GM19438 (cell line): ENCODE measurements around the gene CNR2.
A peak's percentile ranks its signal among the peaks of the same experiment; 100 is the strongest.
"Not testable (repeated sequence)": the region's sequence is repeated elsewhere in the genome, so short reads cannot be mapped to it uniquely, and the experiment has no call there.

Experiments used
- ATAC-seq: cut with Tn5 transposase; IDR thresholded peaks from one replicate; pipeline ENCODE4 v1.9.1; 2021; ENCODE audit warnings: low read depth; ENCODE audit not compliant: unreplicated experiment

The CNR2 gene

GRCh38 chr1:23913212-23913880 lies at the start of gene CNR2:
CNR2 (minus strand) TSS chr1:23913362; CDS start chr1:23875617, 37,745 bp downstream.
- ATAC-seq: no peak

- ATAC-seq: no peak
Observed at GRCh38 chr1:23960291-23961020, 47.3 kb upstream of the CNR2 start.

DNA sequence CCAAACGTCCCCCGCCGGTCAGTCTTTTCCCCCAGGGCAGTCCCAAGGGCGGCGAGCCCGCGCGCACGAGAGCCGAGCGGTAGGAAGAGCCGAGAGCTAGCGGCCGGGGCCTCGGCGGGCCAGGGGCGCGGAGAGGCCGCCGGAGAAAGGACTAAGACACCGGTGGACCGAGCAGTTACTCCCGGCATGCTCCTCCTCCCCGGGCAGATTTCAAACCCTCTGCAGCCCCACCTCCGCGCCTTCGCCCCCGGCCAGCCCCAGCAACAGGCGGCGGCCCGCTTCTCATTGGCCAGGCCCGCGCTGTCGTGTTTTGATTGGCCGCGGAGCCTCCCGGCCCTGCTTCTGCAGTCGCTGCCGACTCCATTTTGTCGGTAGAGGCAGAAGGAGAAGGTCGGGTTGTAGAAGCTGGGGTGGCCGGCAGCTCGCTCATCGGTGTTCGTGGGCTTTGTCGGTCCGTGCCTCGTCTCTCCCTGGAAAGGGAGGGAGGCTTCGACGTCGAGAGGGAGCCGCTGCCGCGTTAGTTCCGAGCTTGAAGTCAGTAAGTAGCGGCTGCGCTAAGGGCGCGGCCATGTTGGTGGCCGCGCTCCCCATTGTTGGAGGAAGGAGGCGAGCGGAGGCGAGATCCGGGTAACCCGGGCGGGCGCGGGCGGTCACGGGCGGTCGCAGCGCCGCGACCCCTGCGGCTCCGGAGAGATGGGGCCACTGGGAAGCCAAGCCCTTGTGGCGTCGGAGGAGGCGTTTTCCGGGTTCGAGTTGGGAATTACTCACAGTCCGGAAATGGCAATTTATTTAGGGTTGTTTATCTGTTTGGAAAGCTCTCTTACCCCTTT lies 46.5 kb upstream of the CNR2 start, which contains the start of gene PNRC2:
PNRC2 (plus strand) TSS at position 368 of the 830 bp plus-strand sequence. CDS start 1,630 bp downstream, outside the sequence.
- ATAC-seq: peak; percentile 75

- peak; percentile 64 for ATAC-seq
Observed at GRCh38 chr1:23958810-23959460, 45.8 kb upstream of the CNR2 start.

GRCh38 chr1:23958040-23958809 lies 45.1 kb upstream of the CNR2 start:
- ATAC-seq: not testable (repeated sequence)

- ATAC-seq: no peak
Observed at GRCh38 chr1:23957096-23957495, 43.9 kb upstream of the CNR2 start.

DNA sequence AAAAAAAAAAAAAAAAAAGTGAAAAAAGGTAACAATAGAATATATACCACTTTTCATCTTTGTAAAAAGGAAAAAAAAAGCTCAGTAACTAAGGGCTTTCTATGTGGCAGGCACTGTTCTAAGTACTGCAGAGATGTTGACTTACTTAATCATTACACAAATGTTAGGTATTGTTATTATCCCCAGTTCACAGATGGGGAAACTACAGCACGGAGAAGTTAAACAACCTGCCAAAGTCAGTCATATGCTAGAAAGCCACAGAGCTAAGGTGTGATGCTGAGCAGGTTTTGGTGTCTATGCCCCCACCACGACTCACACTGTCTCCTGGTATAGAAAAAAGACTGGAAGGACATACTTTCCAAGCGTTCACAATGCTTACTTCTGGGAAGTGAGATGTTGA lies 39.9 kb upstream of the CNR2 start:
- ATAC-seq: no peak

GRCh38 chr1:23947366-23947765 lies 34.2 kb upstream of the CNR2 start:
- no peak for ATAC-seq

GRCh38 chr1:23936481-23937176 lies 23.5 kb upstream of the CNR2 start:
- no peak for ATAC-seq

GRCh38 chr1:23931491-23931880 lies 18.3 kb upstream of the CNR2 start:
- ATAC-seq: no peak

DNA sequence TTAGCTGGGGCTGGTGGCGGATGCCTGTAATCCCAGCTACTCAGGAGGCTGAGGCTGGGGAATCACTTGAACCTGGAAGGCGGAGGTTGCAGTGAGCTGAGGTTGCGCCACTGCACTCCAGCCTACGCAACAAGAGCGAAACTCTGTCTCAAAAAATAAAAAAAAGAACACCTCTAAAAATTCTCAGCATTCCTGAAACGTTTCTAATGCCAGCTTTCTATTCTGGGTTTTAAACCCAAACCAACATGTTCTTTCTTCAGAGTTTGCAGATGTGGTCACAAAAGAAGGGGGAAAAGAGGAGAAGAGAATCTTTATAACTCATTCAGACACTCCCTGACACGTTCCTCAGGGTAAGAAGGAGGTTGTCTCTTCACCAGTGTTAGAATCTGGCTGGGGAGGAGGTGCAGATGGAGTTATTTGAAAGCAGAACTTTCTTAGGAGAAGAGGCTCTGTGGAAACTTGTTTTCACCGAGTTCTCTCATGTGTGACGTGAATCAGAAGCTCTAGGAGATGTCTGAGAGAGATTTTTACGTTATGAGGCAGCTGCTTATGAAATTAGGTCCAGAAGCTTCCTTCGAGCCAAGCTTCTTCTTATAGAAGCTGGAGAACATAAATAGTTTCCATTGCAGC lies 17.8 kb upstream of the CNR2 start:
- ATAC-seq: no peak

DNA sequence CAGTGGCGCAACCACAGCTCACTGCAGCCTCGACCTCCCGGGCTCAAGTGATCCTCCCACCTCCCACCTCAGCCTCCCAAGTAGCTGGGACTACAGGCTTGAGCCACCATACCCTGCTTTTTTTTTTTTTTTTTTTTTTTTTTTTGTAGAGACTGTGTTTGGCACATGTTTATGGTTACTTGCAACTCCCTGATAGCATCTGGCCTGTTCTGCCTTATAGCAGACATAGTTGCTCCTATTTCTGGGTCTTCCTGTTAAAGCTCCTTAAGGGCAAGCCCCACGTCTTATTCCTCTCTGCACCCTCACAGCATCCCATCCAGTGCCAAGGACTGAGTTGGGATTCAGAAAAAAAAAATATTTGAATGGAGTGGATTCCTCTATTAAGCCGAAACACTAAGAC lies 17.1 kb upstream of the CNR2 start:
- no peak for ATAC-seq

DNA sequence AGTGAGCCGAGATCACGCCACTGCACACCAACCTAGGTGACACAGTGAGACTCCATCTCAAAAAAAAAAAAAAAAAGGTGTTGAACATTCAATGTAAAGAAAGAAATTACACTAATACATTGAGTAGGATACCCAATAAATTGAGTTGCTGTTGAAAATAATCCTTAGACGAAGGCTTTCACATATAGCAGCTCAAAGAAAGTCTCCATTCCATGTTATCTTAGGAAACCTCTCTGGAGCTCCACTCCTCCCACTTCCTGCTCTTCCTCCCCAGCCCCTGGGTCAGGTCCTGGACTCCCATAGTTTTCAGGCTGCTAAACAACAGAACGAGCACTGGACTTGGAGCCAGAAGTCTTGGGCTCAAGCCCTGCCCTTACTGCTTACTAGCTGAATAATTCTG lies 15.6 kb upstream of the CNR2 start:
- ATAC-seq: no peak

GRCh38 chr1:23927097-23927496 lies 13.9 kb upstream of the CNR2 start:
- ATAC-seq: no peak

DNA sequence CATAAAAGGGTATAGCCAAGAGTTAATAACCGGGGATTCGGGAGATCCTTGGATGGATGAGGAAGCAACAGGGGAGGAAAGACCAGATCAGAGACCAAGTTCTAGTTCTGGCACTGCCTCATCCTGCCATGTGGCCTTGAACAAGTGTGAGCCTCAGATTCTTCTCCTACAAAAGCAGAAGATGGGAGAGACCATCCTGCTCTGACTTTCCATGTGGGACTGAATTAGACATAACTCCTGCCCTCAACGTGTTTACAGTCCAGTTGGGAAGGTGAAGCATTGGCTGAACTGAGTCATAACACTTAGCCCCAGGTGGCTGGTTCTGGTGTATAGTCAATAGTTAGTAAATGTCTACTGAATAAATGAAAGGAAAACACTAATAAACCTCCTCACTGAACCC lies 12.1 kb upstream of the CNR2 start:
- no peak for ATAC-seq

- no peak for ATAC-seq
Observed at GRCh38 chr1:23924601-23925000, 11.4 kb upstream of the CNR2 start.

DNA sequence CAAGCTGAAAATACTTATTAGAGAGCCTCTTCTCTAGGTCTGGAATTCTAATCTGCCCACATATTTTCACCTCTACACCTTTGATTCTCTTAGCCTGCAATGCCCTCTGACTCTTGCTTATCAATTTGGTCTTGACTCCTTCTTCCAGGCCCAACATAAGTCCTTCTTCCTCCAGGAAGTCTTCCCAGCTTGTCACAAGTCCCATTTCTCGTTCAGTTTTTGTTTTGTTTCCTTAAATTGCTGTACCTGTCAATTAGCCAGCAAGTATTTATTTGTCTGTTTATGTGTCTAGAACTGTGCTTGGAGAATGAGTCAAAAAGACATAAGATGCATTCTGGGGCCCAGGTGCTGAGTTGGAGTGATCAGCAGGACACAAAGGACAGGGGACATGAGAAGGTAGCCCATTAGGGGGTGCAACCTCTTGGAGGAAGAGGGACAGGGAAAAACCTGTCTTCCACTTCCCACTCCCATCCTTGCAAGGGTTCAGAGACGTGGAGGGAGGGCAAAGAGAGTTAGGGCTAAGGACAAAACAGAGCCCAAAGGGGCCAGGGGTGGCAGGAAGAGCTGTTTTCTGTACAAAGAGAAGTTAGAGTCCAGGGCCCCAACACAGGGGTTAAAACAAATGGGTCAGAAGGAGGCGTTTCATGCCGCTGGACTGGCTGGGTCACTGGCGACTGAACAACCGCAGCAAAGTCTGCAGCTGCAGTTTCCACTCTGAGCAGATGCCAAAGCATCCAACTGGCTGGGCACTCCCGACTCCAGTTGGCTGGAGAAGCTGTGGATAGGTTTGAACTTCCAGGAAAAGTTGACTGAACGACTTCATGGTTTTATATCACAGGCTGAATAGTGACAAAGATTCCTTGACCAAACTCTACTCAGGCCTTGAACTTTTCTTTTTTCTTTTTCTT lies 10.7 kb upstream of the CNR2 start:
- ATAC-seq: no peak
